Renal pelvis (tissue), 4 donors: ENCODE measurements around the gene MYH14. TPM values are rescaled to one million over a fixed set of nuclear protein-coding genes. Genes with fewer than 3 reads are reported as not detected.
A peak's percentile ranks its signal among the peaks of the same experiment; 100 is the strongest.

Experiments
- DNase-seq: peaks from one replicate; pipeline ENCODE4 v3.0.0-alpha.2; 2013
- polyA plus RNA-seq, 3 donors: library from polyadenylated mRNA; unstranded; fragments of 120-200 nt; gene quantifications; one replicate each; pipeline ENCODE4 v1.2.1, GENCODE V29; 2013; ENCODE audit not compliant: insufficient read length in 3 of 3

MYH14 gene
- polyA plus RNA-seq, 3 donors, result 25.8 to 31.7 (median 27.2) TPM

- DNase-seq, result no peak
These were observed 111.6 kb downstream of the MYH14 start for GRCh38 chr19:50314724-50315708.

GRCh38 chr19:50315773-50316448 lies 112.5 kb downstream of the MYH14 start:
- DNase-seq, result no peak

- no peak for DNase-seq
These were observed 113.7 kb downstream of the MYH14 start for GRCh38 chr19:50317115-50317514.

GRCh38 chr19:50318438-50318837 lies 115.0 kb downstream of the MYH14 start:
- DNase-seq, result no peak

GRCh38 chr19:50319156-50319555 lies 115.7 kb downstream of the MYH14 start:
- no peak for DNase-seq

GRCh38 chr19:50320051-50320450 lies 116.6 kb downstream of the MYH14 start:
- no peak for DNase-seq

GRCh38 chr19:50320596-50320995 lies 117.2 kb downstream of the MYH14 start:
- DNase-seq, result no peak

- DNase-seq, result no peak
These were observed 118.4 kb downstream of the MYH14 start for GRCh38 chr19:50321831-50322230.

GRCh38 chr19:50322234-50322633 lies 118.8 kb downstream of the MYH14 start:
- no peak for DNase-seq

- DNase-seq, result no peak
These were observed 119.7 kb downstream of the MYH14 start for GRCh38 chr19:50322931-50323781.

GRCh38 chr19:50323782-50324133 lies 120.3 kb downstream of the MYH14 start:
- no peak for DNase-seq

- DNase-seq, result no peak
These were observed 120.9 kb downstream of the MYH14 start for GRCh38 chr19:50324331-50324730.

GRCh38 chr19:50325310-50326100 lies 122.1 kb downstream of the MYH14 start:
- DNase-seq, result peak; percentile 67

GRCh38 chr19:50326101-50326664 lies 122.8 kb downstream of the MYH14 start:
- no peak for DNase-seq

GRCh38 chr19:50327013-50327412 lies 123.6 kb downstream of the MYH14 start:
- DNase-seq, result no peak

GRCh38 chr19:50327461-50328223 lies 124.2 kb downstream of the MYH14 start:
- DNase-seq, result no peak

- DNase-seq, result no peak
These were observed 124.9 kb downstream of the MYH14 start for GRCh38 chr19:50328224-50328872.

GRCh38 chr19:50328873-50329145 lies 125.4 kb downstream of the MYH14 start:
- DNase-seq, result no peak

- DNase-seq, result peak; percentile 100
These were observed 125.9 kb downstream of the MYH14 start, which contains the start of gene KCNC3 for GRCh38 chr19:50329146-50329925. Gene KCNC3 (minus strand): TSS chr19:50329377. CDS start chr19:50329082, 295 bp downstream.
